Suprapubic skin (tissue), 4 donors: ENCODE results near the gene SYNPO2. TPM values are rescaled to one million over a fixed set of nuclear protein-coding genes. Genes with fewer than 3 reads are reported as not detected.

Experiments used
- DNase-seq, 2 donors: peaks; one replicate each; pipeline ENCODE4 v3.0.0-alpha.2; 2019; ENCODE audit warnings: low spot score in 2 of 2
- H3K27ac ChIP-seq: fragments of 200-600 bp; sonication (generic); one replicate; pipeline ENCODE4 v1.5.1; 2019
- H3K27me3 ChIP-seq: fragments of 200-600 bp; sonication (generic); one replicate; pipeline ENCODE4 v1.5.1; 2019
- H3K36me3 ChIP-seq: fragments of 200-600 bp; sonication (generic); one replicate; pipeline ENCODE4 v1.5.1; 2019
- H3K4me1 ChIP-seq: fragments of 200-600 bp; sonication (generic); one replicate; pipeline ENCODE4 v1.5.1; 2019
- H3K4me3 ChIP-seq: fragments of 200-600 bp; sonication (generic); one replicate; pipeline ENCODE4 v1.5.1; 2019; ENCODE audit warnings: mild to moderate bottlenecking
- H3K9me3 ChIP-seq: fragments of 200-600 bp; sonication (generic); one replicate; pipeline ENCODE4 v1.5.1; 2019
- EP300 ChIP-seq: sonication (generic); formaldehyde crosslinking; IDR thresholded peaks from one replicate; pipeline ENCODE4 v1.6.1; 2017; ENCODE audit warnings: antibody characterized with exemption
- POLR2A ChIP-seq, 2 donors: fragments of 450-650 bp; IDR thresholded peaks; one replicate each; pipeline ENCODE4 v1.6.1; 2017; ENCODE audit warnings: antibody characterized with exemption in 2 of 2, mild to moderate bottlenecking in 2 of 2, moderate library complexity in 2 of 2
- POLR2AphosphoS5 ChIP-seq, 3 donors: sonication (generic); formaldehyde crosslinking; IDR thresholded peaks; one replicate each; pipeline ENCODE4 v1.6.1; 2017; ENCODE audit warnings: antibody characterized with exemption in 3 of 3
- WGBS: methylation state at CpG from one replicate; pipeline ENCODE4 v1.1.5; 2018; 5-methylcytosine and 5-hydroxymethylcytosine counted together
- total RNA-seq, 4 donors: library from RNA; depleted of rRNA; stranded (reverse); fragments of >200 nt; gene quantifications; one replicate each; pipeline ENCODE4 v1.1.0, GENCODE V29; 2016
- TF ChIP-seq, protein P1 (sequence below), 2 donors: fragments of 200-600 bp in 1 of 2; fragments of 450-650 bp in 1 of 2; sonication (generic) in 1 of 2; IDR thresholded peaks; one replicate each; pipeline ENCODE4 v1.5.1; 2016 to 2019; ENCODE audit warnings: antibody characterized with exemption in 2 of 2, mild to moderate bottlenecking in 1 of 2, moderate library complexity in 1 of 2

SYNPO2 gene
- total RNA-seq, 4 donors from 2014 or later: 14.3 to 33.6 (median 19.1) TPM

DNA sequence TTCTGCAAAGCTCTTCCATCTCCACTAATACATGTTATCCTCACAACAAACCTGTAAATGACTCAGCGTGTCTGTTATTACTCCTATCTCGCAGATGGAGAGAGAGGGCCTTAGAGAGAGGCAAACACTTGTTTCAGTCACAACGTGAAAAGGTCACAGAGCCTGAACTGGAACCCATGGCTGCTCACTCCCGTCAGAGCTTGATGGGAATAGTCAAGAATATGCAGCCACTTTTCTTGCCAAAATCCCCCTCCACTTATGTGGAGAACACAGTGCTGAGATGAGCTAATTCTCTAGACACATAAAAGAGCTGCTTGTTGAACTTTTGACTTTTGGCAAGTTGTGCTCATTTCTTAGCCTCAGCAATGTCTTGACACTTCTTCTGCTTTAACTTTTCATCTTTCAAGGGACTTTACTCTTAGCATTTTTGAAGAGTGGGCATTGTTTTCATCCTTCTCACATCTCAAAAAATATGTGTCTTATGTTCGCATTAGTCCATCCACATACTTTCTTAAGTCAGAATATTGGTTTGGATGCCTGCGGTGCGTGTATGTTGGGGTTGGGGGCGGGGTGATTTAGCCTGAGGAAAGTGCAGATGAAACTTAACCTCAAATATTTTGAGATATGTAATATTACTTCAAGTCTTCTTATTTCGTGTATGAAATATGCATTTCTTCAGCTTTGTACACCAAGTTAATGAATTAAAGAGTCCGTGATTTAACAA is 69.2 kb downstream of the SYNPO2 start:
- WGBS: 71% methylated on average over 10 of the region's 10 CpGs
- no peak overlapping the region for H3K27ac ChIP-seq
- TF ChIP-seq POLR2AphosphoS5 (IDR thresholded peaks at IDR 0.05) (no peak), EP300 (no peak), POLR2A (IDR thresholded peaks at IDR 0.05) (no peak)
- TF ChIP-seq, protein P1, sequence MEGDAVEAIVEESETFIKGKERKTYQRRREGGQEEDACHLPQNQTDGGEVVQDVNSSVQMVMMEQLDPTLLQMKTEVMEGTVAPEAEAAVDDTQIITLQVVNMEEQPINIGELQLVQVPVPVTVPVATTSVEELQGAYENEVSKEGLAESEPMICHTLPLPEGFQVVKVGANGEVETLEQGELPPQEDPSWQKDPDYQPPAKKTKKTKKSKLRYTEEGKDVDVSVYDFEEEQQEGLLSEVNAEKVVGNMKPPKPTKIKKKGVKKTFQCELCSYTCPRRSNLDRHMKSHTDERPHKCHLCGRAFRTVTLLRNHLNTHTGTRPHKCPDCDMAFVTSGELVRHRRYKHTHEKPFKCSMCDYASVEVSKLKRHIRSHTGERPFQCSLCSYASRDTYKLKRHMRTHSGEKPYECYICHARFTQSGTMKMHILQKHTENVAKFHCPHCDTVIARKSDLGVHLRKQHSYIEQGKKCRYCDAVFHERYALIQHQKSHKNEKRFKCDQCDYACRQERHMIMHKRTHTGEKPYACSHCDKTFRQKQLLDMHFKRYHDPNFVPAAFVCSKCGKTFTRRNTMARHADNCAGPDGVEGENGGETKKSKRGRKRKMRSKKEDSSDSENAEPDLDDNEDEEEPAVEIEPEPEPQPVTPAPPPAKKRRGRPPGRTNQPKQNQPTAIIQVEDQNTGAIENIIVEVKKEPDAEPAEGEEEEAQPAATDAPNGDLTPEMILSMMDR (IDR thresholded peaks at IDR 0.05): no peak
- no peak overlapping the region for H3K4me3 ChIP-seq
- no peaks in the 10 kb centered on the region for H3K9me3 ChIP-seq
- no peaks in the 10 kb centered on the region for H3K27me3 ChIP-seq
- no peaks in the 10 kb centered on the region for H3K36me3 ChIP-seq
- no peak for DNase-seq
- H3K4me1 ChIP-seq: peaks cover 8% of the 10 kb centered on the region

DNA sequence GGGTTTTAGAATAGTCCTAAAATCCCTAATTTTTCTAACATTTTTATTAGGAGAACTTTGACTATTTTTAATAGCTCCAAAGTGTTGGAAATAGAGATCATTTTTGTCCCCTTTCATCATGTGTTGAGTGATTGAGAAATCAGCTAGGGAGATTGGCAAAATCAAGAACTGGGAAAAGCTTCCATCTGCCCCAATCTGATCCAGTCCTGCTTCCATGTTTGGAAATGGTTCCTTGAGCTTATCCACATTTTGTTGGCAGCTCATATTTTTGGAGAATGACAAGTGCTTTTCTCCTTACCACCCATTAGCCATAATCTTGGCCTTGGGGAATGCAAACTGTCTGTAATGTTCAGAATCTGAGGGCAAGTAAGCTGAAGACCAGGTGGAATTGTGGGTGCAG is 73.9 kb downstream of the SYNPO2 start:
- Histone ChIP-seq H3K9me3 (no peaks in the 10 kb centered on the region), H3K4me3 (no peak overlapping the region), H3K36me3 (no peaks in the 10 kb centered on the region), H3K4me1 (peaks cover 9% of the 10 kb centered on the region), H3K27ac (no peak overlapping the region), H3K27me3 (no peaks in the 10 kb centered on the region)
- TF ChIP-seq POLR2AphosphoS5 (IDR thresholded peaks at IDR 0.05) (no peak), POLR2A (IDR thresholded peaks at IDR 0.05) (no peak), EP300 (no peak)
- TF ChIP-seq, protein P1 (IDR thresholded peaks at IDR 0.05): no peak
- DNase-seq: no peak

DNA sequence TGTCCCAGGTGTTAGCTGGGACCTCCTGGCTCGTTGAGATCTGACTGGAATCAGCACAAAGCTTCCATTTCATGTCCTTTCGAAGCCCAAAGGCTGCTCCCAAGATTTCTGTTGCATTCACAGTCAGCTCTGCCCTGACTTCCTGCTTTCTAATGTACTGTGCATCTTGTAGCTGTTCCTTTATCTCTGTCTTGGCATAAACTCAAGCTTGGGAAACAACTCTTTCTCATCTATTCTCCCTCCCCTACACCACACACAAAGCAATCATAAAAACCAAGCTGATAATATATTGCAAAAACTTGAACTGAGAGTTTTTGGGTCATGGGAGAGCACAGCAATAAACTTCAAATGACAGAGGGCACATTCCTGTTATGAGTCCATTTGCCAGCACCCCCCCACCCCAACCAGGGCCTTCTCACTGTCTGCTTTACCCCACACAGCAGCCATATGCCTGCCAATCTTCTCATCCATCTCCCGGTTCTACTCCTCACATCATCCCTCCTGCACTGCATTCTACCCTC is 76.3 kb downstream of the SYNPO2 start:
- peaks cover 23% of the 10 kb centered on the region for H3K4me1 ChIP-seq
- TF ChIP-seq EP300: no peak
- no peak for TF ChIP-seq POLR2A (IDR thresholded peaks at IDR 0.05)
- TF ChIP-seq POLR2AphosphoS5 (IDR thresholded peaks at IDR 0.05): no peak
- TF ChIP-seq, protein P1 (IDR thresholded peaks at IDR 0.05): no peak

DNA sequence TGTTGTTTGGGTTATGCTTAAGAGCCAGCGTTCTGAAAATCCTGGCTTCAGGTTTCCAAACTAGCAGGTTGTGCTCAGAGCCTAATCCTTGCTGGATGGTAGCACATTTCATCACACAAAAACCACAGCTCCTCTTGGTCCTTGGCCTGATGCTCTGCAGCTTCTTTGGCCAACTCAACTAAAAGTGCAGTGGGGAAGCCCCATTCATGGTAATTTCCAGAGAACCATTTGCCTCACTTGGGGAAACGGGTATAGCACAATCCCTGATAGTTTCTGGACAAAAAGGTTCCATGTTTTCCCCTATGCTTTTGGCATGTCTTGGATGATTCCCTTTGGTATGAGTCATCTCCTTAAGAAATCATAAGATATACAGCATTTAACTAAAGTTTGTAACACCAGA is 78.7 kb downstream of the SYNPO2 start:
- WGBS: 32% methylated on average over 2 of the region's 2 CpGs
- H3K4me3 ChIP-seq: no peak overlapping the region
- no peak for DNase-seq
- no peaks in the 10 kb centered on the region for H3K36me3 ChIP-seq
- H3K4me1 ChIP-seq: peaks cover 23% of the 10 kb centered on the region
- H3K9me3 ChIP-seq: no peaks in the 10 kb centered on the region
- H3K27ac ChIP-seq: peak overlapping the region; percentile 10
- TF ChIP-seq POLR2A (IDR thresholded peaks at IDR 0.05) (no peak), POLR2AphosphoS5 (IDR thresholded peaks at IDR 0.05) (no peak), EP300 (no peak)
- TF ChIP-seq, protein P1 (IDR thresholded peaks at IDR 0.05): no peak
- H3K27me3 ChIP-seq: no peaks in the 10 kb centered on the region

More for the DNA sequence above, 76.3 kb downstream of the SYNPO2 start:
- H3K9me3 ChIP-seq: no peaks in the 10 kb centered on the region
- no peak overlapping the region for H3K27ac ChIP-seq
- no peak for DNase-seq
- H3K27me3 ChIP-seq: no peaks in the 10 kb centered on the region
- no peaks in the 10 kb centered on the region for H3K36me3 ChIP-seq
- H3K4me3 ChIP-seq: no peak overlapping the region
- 67% methylated on average over 3 of the region's 3 CpGs for WGBS

DNA sequence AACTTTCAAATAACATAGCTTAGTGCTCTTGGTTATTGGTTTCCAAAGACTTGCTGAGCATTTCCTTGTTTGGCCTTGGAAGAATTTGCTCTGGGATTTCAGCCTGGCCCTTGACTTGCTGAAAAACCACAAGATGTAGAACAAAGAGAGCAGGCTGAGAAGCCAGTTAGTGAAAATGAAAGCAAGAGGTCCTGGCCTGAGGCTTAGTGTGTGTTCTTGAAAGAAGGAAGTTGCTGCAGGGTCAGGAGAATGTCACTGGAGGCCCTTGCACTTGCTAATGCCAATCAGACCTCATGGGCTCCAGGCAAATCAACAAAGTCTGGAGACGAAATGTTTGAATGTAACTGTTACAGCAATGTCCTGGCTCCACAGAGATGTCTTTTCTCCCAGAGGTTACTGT is 79.4 kb downstream of the SYNPO2 start:
- no peak for DNase-seq
- Histone ChIP-seq H3K27me3 (no peaks in the 10 kb centered on the region), H3K9me3 (no peaks in the 10 kb centered on the region), H3K27ac (peak overlapping the region; percentile 10), H3K4me3 (no peak overlapping the region), H3K4me1 (peaks cover 23% of the 10 kb centered on the region), H3K36me3 (no peaks in the 10 kb centered on the region)
- peak in 2 of 3 donors; percentile 33 to 65 for TF ChIP-seq POLR2AphosphoS5 (IDR thresholded peaks at IDR 0.05)
- TF ChIP-seq, protein P1 (IDR thresholded peaks at IDR 0.05): no peak
- WGBS: 17% methylated on average over 1 of the region's 1 CpG
